CMK (cell line): Measurements from ENCODE around the gene SRGN.
"Not testable (repeated sequence)": the region's sequence is repeated elsewhere in the genome, so short reads cannot be mapped to it uniquely, and the experiment has no call there.

Experiments
- DNase-seq: peaks from one replicate; pipeline ENCODE4 v3.0.0-alpha.2; 2010; ENCODE audit warnings: low read depth

The SRGN gene

GRCh38 chr10:69087590-69088470 is at the start of gene SRGN:
SRGN (plus strand) TSS chr10:69088103; CDS start chr10:69088158, 55 bp downstream.
- no peak for DNase-seq

GRCh38 chr10:69040904-69041303 is 47.0 kb upstream of the SRGN start:
- DNase-seq: not testable (repeated sequence)

GRCh38 chr10:69042417-69042816 is 45.5 kb upstream of the SRGN start:
- DNase-seq: no peak

- no peak for DNase-seq
These were observed 45.1 kb upstream of the SRGN start for GRCh38 chr10:69042838-69043237.

GRCh38 chr10:69043931-69044531 is 43.9 kb upstream of the SRGN start:
- DNase-seq: no peak

GRCh38 chr10:69044546-69044945 is 43.4 kb upstream of the SRGN start:
- DNase-seq: no peak

GRCh38 chr10:69045441-69046300 is 42.2 kb upstream of the SRGN start:
- DNase-seq: no peak

GRCh38 chr10:69047111-69047832 is 40.6 kb upstream of the SRGN start:
- no peak for DNase-seq

- DNase-seq: no peak
These were observed 39.8 kb upstream of the SRGN start for GRCh38 chr10:69048103-69048502.

GRCh38 chr10:69049566-69049961 is 38.3 kb upstream of the SRGN start:
- DNase-seq: no peak

GRCh38 chr10:69051303-69051702 is 36.6 kb upstream of the SRGN start:
- DNase-seq: no peak

- DNase-seq: no peak
These were observed 36.0 kb upstream of the SRGN start for GRCh38 chr10:69051710-69052487.

- DNase-seq: no peak
These were observed 35.2 kb upstream of the SRGN start for GRCh38 chr10:69052736-69053135.

GRCh38 chr10:69055241-69055640 is 32.7 kb upstream of the SRGN start:
- DNase-seq: no peak

- no peak for DNase-seq
These were observed 31.8 kb upstream of the SRGN start for GRCh38 chr10:69056129-69056528.

GRCh38 chr10:69056536-69057260 is 31.2 kb upstream of the SRGN start:
- no peak for DNase-seq

- no peak for DNase-seq
These were observed 30.5 kb upstream of the SRGN start for GRCh38 chr10:69057261-69057950.

GRCh38 chr10:69057951-69058297 is 30.0 kb upstream of the SRGN start:
- DNase-seq: no peak

GRCh38 chr10:69060127-69060798 is 27.6 kb upstream of the SRGN start:
- no peak for DNase-seq
